HEK293 (cell line): ENCODE data around the gene DENND1A.

Experiments used
- CTCF ChIP-seq: fragments of 450-650 bp; formaldehyde crosslinking; IDR thresholded peaks from 2 replicates; pipeline ENCODE4 v1.5.1; 2016; ENCODE audit warnings: missing biosample characterization, missing genetic modification characterization
- SP2 ChIP-seq: fragments of 450-650 bp; formaldehyde crosslinking; IDR thresholded peaks from 2 replicates; pipeline ENCODE4 v1.5.1; 2016; ENCODE audit warnings: missing biosample characterization, missing genetic modification characterization
- ZBTB7A ChIP-seq: fragments of 450-650 bp; formaldehyde crosslinking; IDR thresholded peaks from 2 replicates; pipeline ENCODE4 v1.5.1; 2016; ENCODE audit warnings: low read depth, missing biosample characterization, missing genetic modification characterization
- ZFP37 ChIP-seq: fragments of 450-650 bp; formaldehyde crosslinking; IDR thresholded peaks from 2 replicates; pipeline ENCODE4 v1.5.1; 2016; ENCODE audit warnings: missing biosample characterization, missing genetic modification characterization
- ZNF114 ChIP-seq: fragments of 450-650 bp; formaldehyde crosslinking; IDR thresholded peaks from 2 replicates; pipeline ENCODE4 v1.5.0; 2017; ENCODE audit warnings: missing biosample characterization, missing genetic modification characterization
- ZNF266 ChIP-seq: fragments of 450-650 bp; formaldehyde crosslinking; IDR thresholded peaks from 2 replicates; pipeline ENCODE4 v1.5.1; 2016; ENCODE audit warnings: missing biosample characterization, missing genetic modification characterization, low read depth
- ZNF274 ChIP-seq, 2 experiments: fragments of 200-500 bp in 1 of 2; fragments of 450-650 bp in 1 of 2; sonication (Bioruptor generic) in 1 of 2; formaldehyde crosslinking in 1 of 2; IDR thresholded peaks; 2 replicates each; pipeline versions ENCODE4 v1.5.1 to v1.6.1; 2014 to 2016; ENCODE audit warnings: borderline replicate concordance in 1 of 2, inconsistent platforms in 1 of 2, low read length in 1 of 2, missing biosample characterization in 1 of 2, missing genetic modification characterization in 1 of 2
- TF ChIP-seq, protein P1 (sequence below): sonication (generic); formaldehyde crosslinking; IDR thresholded peaks from 2 replicates; pipeline ENCODE4 v1.8.1; 2022; ENCODE audit warnings: mild to moderate bottlenecking, moderate library complexity, missing genetic modification reagents
- TF ChIP-seq, protein P2 (sequence below): fragments of 450-650 bp; formaldehyde crosslinking; IDR thresholded peaks from 2 replicates; pipeline ENCODE4 v1.5.1; 2016; ENCODE audit warnings: missing biosample characterization, missing genetic modification characterization

DNA sequence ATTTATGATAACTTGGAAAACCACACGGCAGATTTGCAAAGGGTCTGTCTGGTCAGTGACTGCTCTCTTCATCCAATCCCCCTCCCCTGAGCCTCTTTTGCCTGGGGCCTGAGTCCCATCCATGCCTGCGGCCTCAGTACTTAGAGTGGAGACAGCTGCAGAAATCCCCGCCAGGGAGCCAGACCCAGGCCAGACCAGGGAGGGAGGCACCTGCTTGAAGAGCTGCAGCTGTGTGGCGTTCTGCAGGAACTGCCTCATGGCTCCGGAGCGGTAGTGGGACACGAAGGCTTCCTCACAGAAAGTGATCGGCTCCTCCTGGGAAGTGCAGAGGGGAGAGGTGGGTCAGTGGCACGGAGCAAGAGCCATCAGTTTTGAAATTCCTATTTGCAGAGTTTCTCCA, 472.3 kb downstream of the DENND1A start:
- no peak for TF ChIP-seq ZNF114 (tag by site-specific recombination)
- TF ChIP-seq, protein P1, sequence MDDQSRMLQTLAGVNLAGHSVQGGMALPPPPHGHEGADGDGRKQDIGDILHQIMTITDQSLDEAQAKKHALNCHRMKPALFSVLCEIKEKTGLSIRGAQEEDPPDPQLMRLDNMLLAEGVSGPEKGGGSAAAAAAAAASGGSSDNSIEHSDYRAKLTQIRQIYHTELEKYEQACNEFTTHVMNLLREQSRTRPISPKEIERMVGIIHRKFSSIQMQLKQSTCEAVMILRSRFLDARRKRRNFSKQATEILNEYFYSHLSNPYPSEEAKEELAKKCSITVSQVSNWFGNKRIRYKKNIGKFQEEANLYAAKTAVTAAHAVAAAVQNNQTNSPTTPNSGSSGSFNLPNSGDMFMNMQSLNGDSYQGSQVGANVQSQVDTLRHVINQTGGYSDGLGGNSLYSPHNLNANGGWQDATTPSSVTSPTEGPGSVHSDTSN (CRISPR knock-in tag) = no peak
- no peak for TF ChIP-seq ZNF266
- TF ChIP-seq, protein P2, sequence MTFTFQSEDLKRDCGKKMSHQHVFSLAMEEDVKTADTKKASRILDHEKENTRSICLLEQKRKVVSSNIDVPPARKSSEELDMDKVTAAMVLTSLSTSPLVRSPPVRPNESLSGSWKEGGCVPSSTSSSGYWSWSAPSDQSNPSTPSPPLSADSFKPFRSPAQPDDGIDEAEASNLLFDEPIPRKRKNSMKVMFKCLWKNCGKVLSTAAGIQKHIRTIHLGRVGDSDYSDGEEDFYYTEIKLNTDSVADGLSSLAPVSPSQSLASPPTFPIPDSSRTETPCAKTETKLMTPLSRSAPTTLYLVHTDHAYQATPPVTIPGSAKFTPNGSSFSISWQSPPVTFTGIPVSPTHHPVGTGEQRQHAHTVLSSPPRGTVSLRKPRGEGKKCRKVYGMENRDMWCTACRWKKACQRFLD (tag by site-specific recombination) = no peak
- TF ChIP-seq ZNF274 (IDR thresholded peaks at IDR 0.05; ENCODE audit: low read length) = no peak
- no peak for TF ChIP-seq ZNF274 (tag by site-specific recombination; IDR thresholded peaks at IDR 0.05; ENCODE audit: borderline replicate concordance)
- TF ChIP-seq CTCF (tag by site-specific recombination) = no peak
- no peak for TF ChIP-seq ZBTB7A (tag by site-specific recombination)
- TF ChIP-seq ZFP37 = no peak
- no peak for TF ChIP-seq SP2 (tag by site-specific recombination)
